Natural killer cell treated with Interleukin-12 subunit alpha and Interleukin-12 subunit beta and Interleukin-15 and Interleukin-18, amount 100 ng/mL, for 72 hours (primary cell): ENCODE data around the gene UNC13C. TPM values are rescaled to one million over a fixed set of nuclear protein-coding genes. Genes with fewer than 3 reads are reported as not detected.
A peak's percentile ranks its signal among the peaks of the same experiment; 100 is the strongest.

Experiments used
- ATAC-seq, 2 donors: fragments of 150-1000 bp; cut with Tn5 transposase in 1 of 2; sonication (Bioruptor Pico), chemical (Tn5 transposase) in 1 of 2; 2 replicates each; pipeline ENCODE4 v1.10.0; 2021
- DNase-seq: peaks from one replicate; pipeline ENCODE4 v3.0.0; 2022; ENCODE audit warnings: low spot score
- H3K27ac Mint-ChIP-seq, 2 donors: 1 replicate in 1 of 2; 2 replicates in 1 of 2; pipeline ENCODE4 v1.8.0; 2022; ENCODE audit warnings: mixed read lengths in 2 of 2, mild to moderate bottlenecking in 1 of 2, moderate library complexity in 1 of 2
- H3K27me3 Mint-ChIP-seq, 2 donors: 1 replicate in 1 of 2; 2 replicates in 1 of 2; pipeline ENCODE4 v1.8.0; 2022; ENCODE audit warnings: mixed read lengths in 2 of 2
- H3K36me3 Mint-ChIP-seq: one replicate; pipeline ENCODE4 v1.8.0; 2022; ENCODE audit warnings: mixed read lengths
- H3K4me1 Mint-ChIP-seq, 2 donors: 1 replicate in 1 of 2; 2 replicates in 1 of 2; pipeline ENCODE4 v1.8.0; 2022; ENCODE audit warnings: low read depth in 2 of 2, mixed read lengths in 2 of 2, mild to moderate bottlenecking in 1 of 2
- H3K4me3 Mint-ChIP-seq: one replicate; pipeline ENCODE4 v1.8.0; 2022; ENCODE audit warnings: mixed read lengths
- H3K9me3 Mint-ChIP-seq: 2 replicates; pipeline ENCODE4 v1.8.0; 2022; ENCODE audit warnings: mixed read lengths
- total RNA-seq, 2 donors: library from RNA; stranded (reverse); gene quantifications; one replicate each; pipeline ENCODE4 v1.2.3, GENCODE V29; 2022

The UNC13C gene
- total RNA-seq, 2 donors from 2014 or later: not detected

GRCh38 chr15:54035616-54036015 is 57.4 kb downstream of the UNC13C start:
- ATAC-seq (no peak), DNase-seq (no peak)
- Mint-ChIP-seq H3K36me3 (no peaks in the 10 kb centered on the region), H3K4me3 (no peak overlapping the region), H3K27ac (no peak overlapping the region), H3K27me3 (no peaks in the 10 kb centered on the region), H3K4me1 (no peaks in the 10 kb centered on the region), H3K9me3 (no peaks in the 10 kb centered on the region)

GRCh38 chr15:54045397-54045796 is 67.2 kb downstream of the UNC13C start:
- no peak overlapping the region for H3K4me3 Mint-ChIP-seq
- no peaks in the 10 kb centered on the region for H3K36me3 Mint-ChIP-seq

DNA sequence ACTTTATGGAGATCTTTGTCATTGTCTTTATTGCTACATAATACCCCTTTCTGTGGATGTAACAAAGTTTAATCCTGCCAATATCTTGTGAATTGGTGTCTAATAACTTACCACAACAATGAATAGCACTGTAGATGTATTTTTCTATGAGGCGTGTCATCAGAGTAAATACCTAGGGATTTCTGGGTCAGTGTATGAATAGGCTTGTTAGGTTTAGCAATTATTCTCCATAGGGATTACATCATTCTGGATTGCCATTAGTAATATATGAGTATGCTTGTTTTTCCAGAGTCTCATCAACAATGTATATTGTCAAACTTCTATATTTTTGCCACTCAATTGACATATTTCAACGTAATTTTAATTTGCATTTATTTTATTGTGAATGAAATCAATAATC is 67.9 kb downstream of the UNC13C start:
- no peaks in the 10 kb centered on the region for H3K36me3 Mint-ChIP-seq
- peaks cover 11% of the 10 kb centered on the region for H3K9me3 Mint-ChIP-seq
- H3K4me1 Mint-ChIP-seq: no peaks in the 10 kb centered on the region
- no peak for DNase-seq
- no peak for ATAC-seq
- H3K27ac Mint-ChIP-seq: no peak overlapping the region
- no peak overlapping the region for H3K4me3 Mint-ChIP-seq
- no peaks in the 10 kb centered on the region for H3K27me3 Mint-ChIP-seq

More at GRCh38 chr15:54045397-54045796, 67.2 kb downstream of the UNC13C start:
- DNase-seq: no peak
- Mint-ChIP-seq H3K27me3 (no peaks in the 10 kb centered on the region), H3K4me1 (no peaks in the 10 kb centered on the region), H3K27ac (no peak overlapping the region), H3K9me3 (peaks cover 11% of the 10 kb centered on the region)
- ATAC-seq: no peak

DNA sequence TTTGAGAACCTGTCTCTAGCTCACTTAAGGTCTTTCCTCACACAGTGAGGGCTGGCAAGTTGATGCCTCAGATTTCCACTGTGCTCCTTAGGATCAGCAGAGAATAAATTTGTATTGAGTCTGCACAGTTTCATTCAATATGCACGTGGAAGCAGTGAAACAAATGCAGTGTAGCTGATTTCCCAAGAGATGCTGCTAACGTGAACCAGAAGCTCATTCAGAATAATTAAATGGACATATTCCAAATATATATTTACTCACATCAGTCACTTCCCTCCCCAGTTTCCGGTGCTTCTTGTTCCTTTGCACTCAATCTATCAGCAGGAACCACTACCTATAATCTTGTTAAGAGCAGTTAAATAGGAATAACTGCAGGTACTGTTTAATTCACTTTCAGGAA is 86.1 kb downstream of the UNC13C start:
- no peak for DNase-seq
- Mint-ChIP-seq H3K9me3 (peaks cover 13% of the 10 kb centered on the region), H3K4me1 (no peaks in the 10 kb centered on the region), H3K27me3 (no peaks in the 10 kb centered on the region), H3K36me3 (no peaks in the 10 kb centered on the region), H3K4me3 (no peak overlapping the region), H3K27ac (no peak overlapping the region)
- ATAC-seq: no peak

DNA sequence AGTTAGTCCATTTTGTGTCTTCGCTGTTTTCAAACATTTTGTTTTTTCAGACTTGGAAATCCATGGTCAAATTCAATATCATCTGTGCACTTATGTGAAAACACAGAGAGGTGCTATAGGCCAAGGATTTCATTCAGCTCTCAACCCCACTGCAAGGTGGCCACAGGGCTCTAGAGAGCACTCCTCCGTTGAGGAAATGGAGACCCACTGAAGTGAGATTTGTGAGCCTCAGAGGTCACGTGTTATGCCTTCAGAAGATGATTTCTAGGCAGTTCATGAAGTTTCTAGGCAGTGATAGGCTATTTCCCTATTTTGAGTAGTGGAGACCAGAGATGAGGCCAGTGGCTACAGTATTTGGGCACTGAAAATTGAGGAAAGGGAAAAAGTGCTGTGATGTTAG is 88.2 kb downstream of the UNC13C start:
- no peaks in the 10 kb centered on the region for H3K36me3 Mint-ChIP-seq
- H3K4me3 Mint-ChIP-seq: no peak overlapping the region
- H3K27me3 Mint-ChIP-seq: no peaks in the 10 kb centered on the region

GRCh38 chr15:54082836-54083492 is 104.7 kb downstream of the UNC13C start:
- DNase-seq (no peak), ATAC-seq (peak in 1 of 2 donors; percentile 40)
- Mint-ChIP-seq H3K27ac (no peak overlapping the region), H3K27me3 (peaks cover 0 to 2% of the 10 kb centered on the region in 2 donors), H3K4me1 (no peaks in the 10 kb centered on the region), H3K4me3 (no peak overlapping the region), H3K36me3 (no peaks in the 10 kb centered on the region), H3K9me3 (no peaks in the 10 kb centered on the region)

More for the DNA sequence above, 88.2 kb downstream of the UNC13C start:
- peaks cover 11% of the 10 kb centered on the region for H3K9me3 Mint-ChIP-seq
- no peaks in the 10 kb centered on the region for H3K4me1 Mint-ChIP-seq
- DNase-seq (no peak), ATAC-seq (no peak)
- H3K27ac Mint-ChIP-seq: no peak overlapping the region

DNA sequence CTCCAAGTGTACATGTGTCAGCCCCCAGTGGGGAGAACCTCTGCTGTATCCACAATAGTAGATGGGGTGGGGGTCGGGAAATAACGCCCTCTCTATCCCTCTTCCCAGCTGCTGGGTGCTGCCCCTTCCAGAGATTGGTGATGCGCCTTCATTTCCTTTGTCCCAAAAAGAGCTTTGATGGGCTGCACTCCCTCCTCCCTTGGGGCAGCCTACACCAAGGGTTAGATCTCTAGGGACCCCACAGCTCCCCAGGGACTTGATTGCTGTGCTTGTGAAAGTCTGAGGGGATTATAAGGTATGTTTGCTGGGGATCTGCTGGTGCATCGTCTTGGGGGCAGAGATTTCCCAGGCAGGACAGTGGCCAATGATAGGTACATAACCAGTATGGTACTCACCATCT is 105.3 kb downstream of the UNC13C start:
- Mint-ChIP-seq H3K36me3 (no peaks in the 10 kb centered on the region), H3K4me3 (no peak overlapping the region), H3K27me3 (peaks cover 0 to 2% of the 10 kb centered on the region in 2 donors), H3K9me3 (no peaks in the 10 kb centered on the region), H3K27ac (no peak overlapping the region), H3K4me1 (no peaks in the 10 kb centered on the region)
- DNase-seq (no peak), ATAC-seq (peak in 1 of 2 donors; percentile 24)

GRCh38 chr15:54083991-54084390 is 105.8 kb downstream of the UNC13C start:
- H3K4me1 Mint-ChIP-seq: no peaks in the 10 kb centered on the region
- H3K27me3 Mint-ChIP-seq: peaks cover 0 to under 1% of the 10 kb centered on the region in 2 donors
- no peak overlapping the region for H3K4me3 Mint-ChIP-seq
- H3K27ac Mint-ChIP-seq: no peak overlapping the region
- no peak for ATAC-seq
- no peaks in the 10 kb centered on the region for H3K36me3 Mint-ChIP-seq
- no peaks in the 10 kb centered on the region for H3K9me3 Mint-ChIP-seq
- no peak for DNase-seq

- H3K9me3 Mint-ChIP-seq: no peaks in the 10 kb centered on the region
- no peaks in the 10 kb centered on the region for H3K36me3 Mint-ChIP-seq
- no peak overlapping the region for H3K4me3 Mint-ChIP-seq
- DNase-seq: no peak
- ATAC-seq: no peak
- no peaks in the 10 kb centered on the region for H3K4me1 Mint-ChIP-seq
- no peak overlapping the region for H3K27ac Mint-ChIP-seq
- H3K27me3 Mint-ChIP-seq: no peaks in the 10 kb centered on the region
These were observed 110.6 kb downstream of the UNC13C start for GRCh38 chr15:54088837-54089236.

DNA sequence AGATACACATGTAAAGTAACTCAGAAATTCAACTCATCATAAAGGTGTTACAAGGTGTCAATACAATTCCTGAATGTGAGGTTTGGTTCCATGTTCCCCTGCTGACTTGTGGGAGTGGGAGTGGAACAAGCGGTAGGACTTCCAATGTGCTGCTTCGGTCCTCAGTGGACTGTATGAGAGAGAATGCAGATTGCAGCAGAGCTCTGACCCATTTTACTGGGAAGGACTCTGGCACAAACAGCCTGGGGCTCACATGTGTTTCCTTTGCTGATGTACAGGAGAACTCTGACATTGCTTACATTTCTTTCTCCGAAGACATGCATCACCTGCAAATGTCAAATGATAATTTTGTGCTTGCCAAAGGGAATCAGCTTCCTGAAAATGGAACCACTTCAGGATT is 111.5 kb downstream of the UNC13C start:
- Mint-ChIP-seq H3K27ac (no peak overlapping the region), H3K4me1 (no peaks in the 10 kb centered on the region), H3K36me3 (no peaks in the 10 kb centered on the region), H3K27me3 (no peaks in the 10 kb centered on the region), H3K9me3 (no peaks in the 10 kb centered on the region), H3K4me3 (no peak overlapping the region)
- ATAC-seq (no peak), DNase-seq (no peak)

DNA sequence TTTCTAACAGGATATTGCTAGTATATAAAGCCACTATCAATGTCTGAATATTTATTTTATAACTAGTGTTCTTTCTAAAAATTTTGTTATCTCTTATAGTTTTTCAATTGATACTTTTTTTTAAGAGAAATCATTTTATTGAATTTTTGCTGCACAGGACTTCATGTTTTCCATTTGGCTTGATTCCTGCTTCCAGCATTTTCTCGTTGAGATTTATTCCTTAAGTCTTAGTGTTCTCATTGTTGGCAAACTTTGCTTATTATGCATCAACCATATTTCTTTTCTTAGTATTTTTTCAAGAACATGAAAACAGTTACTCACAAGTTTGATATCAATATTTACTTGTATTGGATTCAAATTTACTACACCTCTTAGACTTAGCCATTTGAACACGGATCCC is 113.4 kb downstream of the UNC13C start:
- H3K27ac Mint-ChIP-seq: no peak overlapping the region
- DNase-seq: no peak
- H3K4me3 Mint-ChIP-seq: no peak overlapping the region
- no peaks in the 10 kb centered on the region for H3K36me3 Mint-ChIP-seq
- no peaks in the 10 kb centered on the region for H3K27me3 Mint-ChIP-seq
- H3K9me3 Mint-ChIP-seq: peaks cover 3% of the 10 kb centered on the region
- no peaks in the 10 kb centered on the region for H3K4me1 Mint-ChIP-seq
- ATAC-seq: no peak

DNA sequence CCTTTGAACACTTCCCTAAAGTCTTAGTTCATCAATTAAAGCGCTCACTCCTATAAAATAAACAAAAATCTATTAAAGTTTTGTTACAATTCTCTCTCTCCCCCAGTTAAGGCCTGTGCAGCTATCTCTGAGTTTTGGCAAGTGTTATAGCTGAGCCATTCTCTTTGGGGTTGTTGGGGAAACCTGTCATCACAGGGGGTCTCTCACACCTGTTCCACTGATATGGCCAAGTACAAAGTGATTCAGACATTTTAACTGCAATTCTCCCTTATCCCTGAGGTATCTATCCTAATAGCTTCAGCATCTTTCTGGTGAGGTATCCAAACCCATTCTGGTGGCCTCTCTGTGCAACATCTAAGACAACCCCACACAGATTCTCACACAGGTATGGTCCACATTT is 116.4 kb downstream of the UNC13C start:
- no peak overlapping the region for H3K4me3 Mint-ChIP-seq
- ATAC-seq (no peak), DNase-seq (no peak)
- no peak overlapping the region for H3K27ac Mint-ChIP-seq
- no peaks in the 10 kb centered on the region for H3K27me3 Mint-ChIP-seq
- no peaks in the 10 kb centered on the region for H3K4me1 Mint-ChIP-seq
- peaks cover 3% of the 10 kb centered on the region for H3K9me3 Mint-ChIP-seq
- no peaks in the 10 kb centered on the region for H3K36me3 Mint-ChIP-seq

- H3K27me3 Mint-ChIP-seq: no peaks in the 10 kb centered on the region
- no peak for DNase-seq
- no peaks in the 10 kb centered on the region for H3K36me3 Mint-ChIP-seq
- H3K9me3 Mint-ChIP-seq: peaks cover 7% of the 10 kb centered on the region
- no peak for ATAC-seq
- no peaks in the 10 kb centered on the region for H3K4me1 Mint-ChIP-seq
- H3K4me3 Mint-ChIP-seq: no peak overlapping the region
- H3K27ac Mint-ChIP-seq: no peak overlapping the region
These were observed 118.8 kb downstream of the UNC13C start for GRCh38 chr15:54097019-54097418.

DNA sequence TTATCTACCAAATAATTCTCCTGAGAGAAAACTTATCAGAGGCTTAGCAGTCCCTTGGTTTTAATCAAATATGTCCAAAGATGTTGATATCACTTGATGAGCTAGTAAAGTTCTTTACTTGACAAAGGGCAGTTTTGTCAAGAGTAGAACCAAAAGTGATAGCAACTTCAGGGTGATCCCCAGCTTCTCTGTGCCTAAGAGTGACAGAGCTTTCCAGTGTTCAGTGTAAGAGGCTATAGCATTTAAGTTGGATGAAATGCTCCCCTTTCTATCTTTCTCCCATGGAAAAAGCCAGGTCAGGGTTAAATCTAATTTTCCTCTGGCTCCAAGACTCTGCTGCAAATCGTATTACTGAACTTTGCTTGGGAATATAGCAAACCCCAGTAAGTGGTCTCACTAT is 120.8 kb downstream of the UNC13C start:
- no peaks in the 10 kb centered on the region for H3K4me1 Mint-ChIP-seq
- no peak overlapping the region for H3K4me3 Mint-ChIP-seq
- peaks cover 7% of the 10 kb centered on the region for H3K9me3 Mint-ChIP-seq
- H3K36me3 Mint-ChIP-seq: no peaks in the 10 kb centered on the region
- no peak overlapping the region for H3K27ac Mint-ChIP-seq
- ATAC-seq (no peak), DNase-seq (no peak)
- no peaks in the 10 kb centered on the region for H3K27me3 Mint-ChIP-seq

DNA sequence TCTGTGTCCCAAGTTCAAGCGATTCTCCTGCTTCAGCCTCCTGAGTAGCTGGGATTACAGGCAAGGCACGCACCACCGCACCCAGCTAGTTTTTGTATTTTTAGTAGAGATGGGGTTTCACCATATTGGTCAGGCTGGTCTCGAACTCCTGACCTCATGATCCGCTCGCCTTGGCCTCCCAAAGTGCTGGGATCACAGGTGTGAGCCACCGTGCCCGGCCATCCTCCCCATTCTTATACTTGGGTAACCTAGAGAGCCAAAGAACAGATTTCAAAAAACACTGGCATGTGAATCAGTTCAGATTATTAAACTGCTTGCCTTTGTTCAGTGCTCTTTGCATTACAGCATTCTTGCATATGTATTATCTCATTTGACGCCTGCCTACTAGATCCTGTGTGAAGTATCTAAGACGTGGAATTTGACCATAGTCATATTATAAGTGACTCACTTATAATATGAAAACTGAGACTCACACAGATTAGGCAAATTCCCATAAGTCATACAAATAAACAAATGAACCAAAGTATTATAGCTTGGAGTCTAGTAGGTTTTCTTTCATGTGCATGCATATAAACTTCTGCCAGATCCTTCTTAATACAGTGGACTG is 123.5 kb downstream of the UNC13C start:
- H3K27ac Mint-ChIP-seq: no peak overlapping the region
- no peak overlapping the region for H3K4me3 Mint-ChIP-seq
- H3K9me3 Mint-ChIP-seq: peaks cover 4% of the 10 kb centered on the region
- H3K27me3 Mint-ChIP-seq: no peaks in the 10 kb centered on the region
- no peaks in the 10 kb centered on the region for H3K36me3 Mint-ChIP-seq
- ATAC-seq (no peak), DNase-seq (no peak)
- H3K4me1 Mint-ChIP-seq: no peaks in the 10 kb centered on the region
